ENCODE data around the gene RPA3.

The RPA3 gene

GRCh38 chr7:7640221-7641128, 77.9 kb downstream of the RPA3 start, which contains the start of gene UMAD1 (continued):
- TF ChIP-seq ZNF544 (tag by site-specific recombination; IDR thresholded peaks at IDR 0.05), result no peak
- peak; percentile 84 for TF ChIP-seq ZBTB17 (tag by site-specific recombination; IDR thresholded peaks at IDR 0.05)

DNA sequence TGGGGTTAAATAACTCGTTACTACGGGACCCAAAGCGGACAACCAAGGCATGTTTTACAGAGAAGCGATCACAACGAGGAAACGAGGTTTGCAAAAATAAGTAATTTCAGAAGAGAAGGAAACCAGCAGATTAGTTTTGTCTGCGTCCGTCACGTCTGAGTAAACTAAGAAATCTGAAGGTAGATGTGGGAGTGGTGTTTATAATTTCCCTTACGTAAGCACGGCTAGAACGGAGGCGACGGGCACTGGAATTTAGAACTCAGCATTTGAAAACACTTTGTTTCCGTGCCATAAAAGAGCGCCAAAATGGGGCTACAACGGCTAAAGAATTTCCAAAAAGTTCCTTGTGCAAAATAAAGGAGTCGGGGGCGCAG, 78.6 kb downstream of the RPA3 start:
- ChIA-PET CTCF (no interaction called here), POLR2A (interaction anchor here (0.9 to 1.8 kb wide), 5 partner anchors 12 to 327 kb away, joined by 3 to 5 read pairs (median 3); no protein-coding TSS in a partner anchor)
- Histone ChIP-seq H3K4me3 (ENCODE audit: low read depth, low read length) (peak overlapping the region; percentile 98), H3K4me1 (ENCODE audit: control insufficient read depth, insufficient read depth, low read length) (0 out of 2 replicates have a peak, but pooled peaks cover 3% of the 10 kb centered on the region), H3K36me3 (ENCODE audit: control insufficient read depth in 2 of 2, insufficient read depth in 1 of 2, low read length in 2 of 2) (peaks cover 8 to 19% of the 10 kb centered on the region in 2 experiments), H3K9me3 (ENCODE audit: control insufficient read depth, insufficient read depth, low read depth, low read length) (no peaks in the 10 kb centered on the region), H3K27ac (ENCODE audit: extremely low read depth, low read depth, low read length) (peak overlapping the region; percentile 74)
- TF ChIP-seq ZFHX2 (tag by site-specific recombination; conservative IDR thresholded peaks at IDR 0.05) (0 out of 2 replicates have a peak, but pooled peaks have one; percentile 22), ZNF335 (tag by site-specific recombination; conservative IDR thresholded peaks at IDR 0.05) (peak; percentile 28; the same call in 1 of the 2 replicates), ZNF560 (tag by site-specific recombination; IDR thresholded peaks at IDR 0.05; ENCODE audit: borderline replicate concordance) (no peak)

GRCh38 chr7:7639421-7639820, 79.0 kb downstream of the RPA3 start:
- Histone ChIP-seq H3K4me1 (ENCODE audit: control insufficient read depth, insufficient read depth, low read length) (0 out of 2 replicates have a peak, but pooled peaks cover 3% of the 10 kb centered on the region), H3K9me3 (ENCODE audit: control insufficient read depth, insufficient read depth, low read depth, low read length) (no peaks in the 10 kb centered on the region), H3K4me3 (ENCODE audit: low read depth, low read length) (peak overlapping the region; percentile 98), H3K27ac (ENCODE audit: extremely low read depth, low read depth, low read length) (no peak overlapping the region), H3K36me3 (ENCODE audit: control insufficient read depth in 2 of 2, insufficient read depth in 1 of 2, low read length in 2 of 2) (peaks cover 8 to 19% of the 10 kb centered on the region in 2 experiments)
- TF ChIP-seq ZNF19 (tag by site-specific recombination; IDR thresholded peaks at IDR 0.05; ENCODE audit: low read depth) (no peak), ZFP41 (tag by site-specific recombination; IDR thresholded peaks at IDR 0.05; ENCODE audit: borderline replicate concordance) (no peak), ZNF157 (tag by site-specific recombination; IDR thresholded peaks at IDR 0.05) (no peak), TRIM28 (IDR thresholded peaks at IDR 0.05; ENCODE audit: borderline replicate concordance, low read length) (no peak), KLF8 (tag by site-specific recombination; IDR thresholded peaks at IDR 0.05) (no peak), ZNF555 (tag by site-specific recombination; conservative IDR thresholded peaks at IDR 0.05) (no peak), ZNF654 (tag by site-specific recombination; IDR thresholded peaks at IDR 0.05; ENCODE audit: low read depth) (no peak), ZNF530 (tag by site-specific recombination; IDR thresholded peaks at IDR 0.05; ENCODE audit: low read depth) (no peak), ZNF488 (tag by site-specific recombination; IDR thresholded peaks at IDR 0.05) (no peak), ZNF280D (tag by site-specific recombination; IDR thresholded peaks at IDR 0.05) (no peak), MYNN (tag by site-specific recombination; IDR thresholded peaks at IDR 0.05; ENCODE audit: borderline replicate concordance) (no peak)
- CTCF ChIA-PET, result no interaction called here
- POLR2A ChIA-PET, result interaction anchor here (1.6 kb wide), 1 partner anchor 328 kb away, joined by 3 read pairs; no protein-coding TSS in a partner anchor

All from HEK293 (cell line).